HEK293T (cell line): ENCODE measurements around the gene CC2D2B.

Experiments
- BHLHE40 ChIP-seq: fragments of 450-650 bp; IDR thresholded peaks from 2 replicates; pipeline ENCODE4 v1.6.1; 2016; ENCODE audit warnings: mild to moderate bottlenecking, moderate library complexity, borderline replicate concordance
- CTBP1 ChIP-seq: fragments of 450-650 bp; IDR thresholded peaks from 2 replicates; pipeline ENCODE4 v1.6.1; 2016; ENCODE audit warnings: borderline replicate concordance
- ELF4 ChIP-seq: fragments of 450-650 bp; IDR thresholded peaks from 2 replicates; pipeline ENCODE4 v1.6.1; 2017; ENCODE audit warnings: antibody characterized with exemption
- FOXA1 ChIP-seq: fragments of 450-650 bp; IDR thresholded peaks from 2 replicates; pipeline ENCODE4 v1.6.1; 2016; ENCODE audit warnings: mild to moderate bottlenecking
- FOXK2 ChIP-seq: fragments of 450-650 bp; IDR thresholded peaks from 2 replicates; pipeline ENCODE4 v1.6.1; 2016; ENCODE audit warnings: mild to moderate bottlenecking
- FOXM1 ChIP-seq: fragments of 450-650 bp; IDR thresholded peaks from 2 replicates; pipeline ENCODE4 v1.6.1; 2017; ENCODE audit warnings: mild to moderate bottlenecking, borderline replicate concordance
- HDGF ChIP-seq: fragments of 450-650 bp; IDR thresholded peaks from 2 replicates; pipeline ENCODE4 v1.6.1; 2017; ENCODE audit warnings: antibody characterized with exemption, borderline replicate concordance
- LEF1 ChIP-seq: fragments of 450-650 bp; IDR thresholded peaks from 2 replicates; pipeline ENCODE4 v1.6.1; 2017; ENCODE audit warnings: mild to moderate bottlenecking, borderline replicate concordance
- NFRKB ChIP-seq: fragments of 450-650 bp; IDR thresholded peaks from 2 replicates; pipeline ENCODE4 v1.6.1; 2016; ENCODE audit warnings: mild to moderate bottlenecking, moderate library complexity
- SP1 ChIP-seq: fragments of 450-650 bp; IDR thresholded peaks from 2 replicates; pipeline ENCODE4 v1.6.1; 2017
- SUZ12 ChIP-seq: fragments of 450-650 bp; IDR thresholded peaks from 2 replicates; pipeline ENCODE4 v1.6.1; 2016; ENCODE audit warnings: mild to moderate bottlenecking
- TARDBP ChIP-seq: fragments of 450-650 bp; IDR thresholded peaks from 2 replicates; pipeline ENCODE4 v1.6.1; 2016
- ZNF384 ChIP-seq: fragments of 450-650 bp; IDR thresholded peaks from 2 replicates; pipeline ENCODE4 v1.6.1; 2016
- TF ChIP-seq, protein P1 (sequence below): fragments of 450-650 bp; IDR thresholded peaks from 2 replicates; pipeline ENCODE4 v1.6.1; 2016

- no peak for TF ChIP-seq BHLHE40
- TF ChIP-seq, protein P1, sequence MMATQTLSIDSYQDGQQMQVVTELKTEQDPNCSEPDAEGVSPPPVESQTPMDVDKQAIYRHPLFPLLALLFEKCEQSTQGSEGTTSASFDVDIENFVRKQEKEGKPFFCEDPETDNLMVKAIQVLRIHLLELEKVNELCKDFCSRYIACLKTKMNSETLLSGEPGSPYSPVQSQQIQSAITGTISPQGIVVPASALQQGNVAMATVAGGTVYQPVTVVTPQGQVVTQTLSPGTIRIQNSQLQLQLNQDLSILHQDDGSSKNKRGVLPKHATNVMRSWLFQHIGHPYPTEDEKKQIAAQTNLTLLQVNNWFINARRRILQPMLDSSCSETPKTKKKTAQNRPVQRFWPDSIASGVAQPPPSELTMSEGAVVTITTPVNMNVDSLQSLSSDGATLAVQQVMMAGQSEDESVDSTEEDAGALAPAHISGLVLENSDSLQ, result no peak
- no peak for TF ChIP-seq TARDBP
- TF ChIP-seq NFRKB, result no peak
- no peak for TF ChIP-seq ELF4
- no peak for TF ChIP-seq FOXK2
- TF ChIP-seq SP1, result no peak
- TF ChIP-seq LEF1, result no peak
- TF ChIP-seq FOXM1, result no peak
- no peak for TF ChIP-seq SUZ12
- no peak for TF ChIP-seq ZNF384
- TF ChIP-seq HDGF, result no peak
- TF ChIP-seq FOXA1, result no peak
- TF ChIP-seq CTBP1, result no peak
Observed at GRCh38 chr10:96013956-96014355, 106.2 kb downstream of the CC2D2B start.
